Skin of body (tissue), 2 donors: ENCODE measurements around the gene IL6. TPM values are rescaled to one million over a fixed set of nuclear protein-coding genes. Genes with fewer than 3 reads are reported as not detected.

Source experiments
- DNase-seq: peaks from one replicate; lab custom pipeline; 2025; lab: John Stamatoyannopoulos, UW
- total RNA-seq: library from RNA; depleted of rRNA; stranded (reverse); fragments of >200 nt; gene quantifications from one replicate; pipeline ENCODE4 v1.2.3, GENCODE V29; 2014

IL6 gene
- total RNA-seq, 1 donor from 2014 or later: 0.30 TPM

- no peak for DNase-seq
These were observed 574 bp upstream of the IL6 start for GRCh38 chr7:22726345-22726906.

DNA sequence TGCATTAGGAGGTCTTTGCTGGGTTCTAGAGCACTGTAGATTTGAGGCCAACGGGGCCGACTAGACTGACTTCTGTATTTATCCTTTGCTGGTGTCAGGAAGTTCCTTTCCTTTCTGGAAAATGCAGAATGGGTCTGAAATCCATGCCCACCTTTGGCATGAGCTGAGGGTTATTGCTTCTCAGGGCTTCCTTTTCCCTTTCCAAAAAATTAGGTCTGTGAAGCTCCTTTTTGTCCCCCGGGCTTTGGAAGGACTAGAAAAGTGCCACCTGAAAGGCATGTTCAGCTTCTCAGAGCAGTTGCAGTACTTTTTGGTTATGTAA is 675 bp downstream of the IL6 start:
- DNase-seq: no peak

GRCh38 chr7:22728401-22729029 is 1.5 kb downstream of the IL6 start:
- DNase-seq: no peak

GRCh38 chr7:22729180-22729825 is 2.3 kb downstream of the IL6 start:
- DNase-seq: no peak

GRCh38 chr7:22730066-22730710 is 3.2 kb downstream of the IL6 start:
- DNase-seq: no peak

DNA sequence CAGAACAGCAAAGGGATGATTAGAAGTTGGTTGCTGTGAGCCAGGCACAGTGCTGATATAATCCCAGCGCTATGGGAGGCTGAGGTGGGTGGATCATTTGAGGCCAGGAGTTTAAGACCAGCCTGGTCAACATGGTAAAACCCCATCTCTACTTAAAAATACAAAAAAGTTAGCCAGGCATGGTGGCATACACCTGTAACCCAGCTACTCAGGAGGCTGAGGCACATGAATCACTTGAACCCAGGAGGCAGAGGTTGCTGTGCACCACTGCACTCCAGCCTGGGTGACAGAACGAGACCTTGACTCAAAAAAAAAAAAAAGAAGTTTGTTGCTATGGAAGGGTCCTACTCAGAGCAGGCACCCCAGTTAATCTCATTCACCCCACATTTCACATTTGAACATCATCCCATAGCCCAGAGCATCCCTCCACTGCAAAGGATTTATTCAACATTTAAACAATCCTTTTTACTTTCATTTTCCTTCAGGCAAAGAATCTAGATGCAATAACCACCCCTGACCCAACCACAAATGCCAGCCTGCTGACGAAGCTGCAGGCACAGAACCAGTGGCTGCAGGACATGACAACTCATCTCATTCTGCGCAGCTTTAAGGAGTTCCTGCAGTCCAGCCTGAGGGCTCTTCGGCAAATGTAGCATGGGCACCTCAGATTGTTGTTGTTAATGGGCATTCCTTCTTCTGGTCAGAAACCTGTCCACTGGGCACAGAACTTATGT is 4.1 kb downstream of the IL6 start:
- DNase-seq: no peak

- DNase-seq: no peak
These were observed 4.8 kb downstream of the IL6 start for GRCh38 chr7:22731766-22732165.

GRCh38 chr7:22732556-22733126 is 5.6 kb downstream of the IL6 start:
- no peak for DNase-seq

GRCh38 chr7:22733761-22734160 is 6.8 kb downstream of the IL6 start:
- DNase-seq: no peak

DNA sequence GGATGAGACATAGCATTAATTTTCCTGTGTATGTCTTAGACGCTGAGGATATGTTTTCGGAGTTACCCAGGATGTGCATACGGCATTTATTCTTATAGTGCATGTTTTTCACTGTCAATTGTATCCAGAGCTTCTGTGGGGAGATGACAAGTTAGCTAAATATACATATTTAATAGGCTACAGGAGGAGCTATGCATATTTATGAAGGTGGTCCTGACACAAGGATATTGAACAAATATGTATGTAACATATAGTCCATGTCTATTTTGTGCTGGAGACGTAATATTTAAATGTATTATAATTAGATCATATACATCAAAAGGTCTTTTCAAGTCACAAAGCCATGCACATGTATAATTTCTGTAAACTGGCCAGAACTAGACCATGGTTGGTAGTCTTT is 16.0 kb downstream of the IL6 start:
- DNase-seq: no peak

DNA sequence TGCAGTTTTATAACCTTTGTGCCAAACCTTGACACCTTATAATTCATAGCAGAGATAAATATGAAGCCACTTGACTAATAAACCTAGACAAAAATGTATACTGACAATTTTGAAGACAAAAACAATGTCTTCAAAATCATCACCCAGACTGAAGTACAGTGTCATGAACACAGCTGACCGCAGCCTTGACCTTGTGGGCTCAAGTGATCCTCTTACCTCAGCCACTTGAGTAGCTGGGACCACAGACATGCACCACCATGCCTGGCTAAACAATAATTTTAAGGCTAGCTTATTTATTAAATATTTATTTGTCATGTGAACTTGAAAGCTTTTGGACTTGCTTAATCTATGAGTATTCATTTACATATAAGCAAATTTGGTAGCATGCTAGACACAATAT is 24.3 kb downstream of the IL6 start:
- no peak for DNase-seq

DNA sequence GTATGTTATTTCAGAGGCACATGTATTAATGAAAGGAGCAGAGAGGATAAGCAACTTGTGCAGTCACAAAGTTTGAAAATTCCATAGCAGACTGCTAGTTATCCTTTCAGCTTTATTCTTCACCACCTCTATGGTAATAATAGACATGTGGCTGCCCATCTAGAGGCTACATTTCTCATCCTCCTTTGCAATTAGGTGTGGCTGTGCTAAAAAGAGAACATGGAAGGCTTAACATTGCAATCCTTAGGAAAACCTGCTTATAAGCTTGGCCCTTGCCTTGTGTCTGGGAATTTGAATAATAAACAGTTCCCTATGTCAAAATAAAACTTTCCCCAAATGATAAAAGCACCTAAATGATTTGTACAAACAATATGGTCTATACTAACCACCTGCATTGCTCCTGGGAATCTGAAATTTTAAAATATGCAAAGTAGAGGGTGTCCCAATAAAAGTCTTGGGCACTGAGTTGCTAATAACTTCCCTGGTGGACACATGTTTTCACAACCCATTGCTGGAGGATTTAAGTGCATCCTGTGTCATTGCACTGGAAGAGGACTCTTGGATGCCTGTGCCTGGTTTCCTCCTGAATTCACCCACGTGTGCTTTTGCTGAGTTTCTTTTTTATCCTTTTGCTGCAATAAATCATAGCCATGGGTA is 30.5 kb downstream of the IL6 start:
- no peak for DNase-seq

DNA sequence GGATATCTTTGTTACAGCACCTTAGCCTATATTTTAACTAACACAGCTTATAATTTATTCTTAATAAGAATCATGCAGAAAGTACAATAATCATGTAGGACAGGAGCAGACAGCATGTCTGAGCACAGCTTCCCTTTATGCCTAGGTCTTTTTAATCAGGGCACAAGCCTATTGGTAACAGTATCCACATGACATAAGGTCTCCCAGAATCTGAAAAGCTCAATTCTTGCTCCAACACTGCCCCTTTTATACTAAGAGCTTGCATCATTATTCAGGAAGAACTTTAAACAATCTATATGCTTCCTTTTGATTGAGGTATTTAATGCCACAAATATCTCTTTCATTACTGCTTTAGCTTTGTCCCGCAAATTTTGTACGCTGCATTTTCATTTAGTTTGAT is 31.6 kb downstream of the IL6 start:
- no peak for DNase-seq

DNA sequence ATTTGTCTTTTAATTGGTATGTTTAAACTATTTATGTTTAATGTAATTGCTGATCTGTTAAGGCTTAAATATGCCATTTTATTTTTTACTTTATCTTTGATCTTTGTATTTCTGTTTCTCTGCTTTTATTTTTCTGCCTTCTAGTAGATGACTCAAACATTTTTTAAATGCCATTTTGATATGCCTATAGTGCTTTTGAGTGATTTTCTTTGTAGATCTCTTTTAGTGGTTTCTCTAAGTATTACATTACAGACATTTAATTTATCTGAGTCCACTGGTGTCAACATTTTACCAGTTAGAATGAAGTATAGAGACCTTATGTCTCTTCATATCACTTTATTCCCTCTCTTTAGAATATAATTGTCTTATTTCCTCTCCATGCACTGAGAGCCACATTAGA is 32.7 kb downstream of the IL6 start:
- no peak for DNase-seq

DNA sequence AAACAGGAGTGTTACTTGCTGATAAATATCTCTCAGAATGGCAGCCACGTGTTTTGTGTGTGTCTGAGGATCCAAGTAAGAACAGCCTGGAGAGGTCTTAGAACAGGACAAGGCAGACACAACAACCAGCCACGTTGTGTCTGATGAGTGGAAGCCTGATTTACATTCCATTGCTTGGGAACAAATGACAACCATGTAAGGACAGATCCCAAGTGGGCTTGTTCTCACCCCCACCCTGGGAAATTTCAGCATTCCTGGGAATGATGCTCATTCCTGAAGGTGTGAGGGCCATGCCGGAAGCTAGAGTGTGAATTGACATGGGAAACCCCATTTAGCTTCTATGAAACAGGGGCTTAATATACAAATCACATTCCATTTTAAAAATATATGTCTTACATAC is 35.9 kb downstream of the IL6 start:
- no peak for DNase-seq

DNA sequence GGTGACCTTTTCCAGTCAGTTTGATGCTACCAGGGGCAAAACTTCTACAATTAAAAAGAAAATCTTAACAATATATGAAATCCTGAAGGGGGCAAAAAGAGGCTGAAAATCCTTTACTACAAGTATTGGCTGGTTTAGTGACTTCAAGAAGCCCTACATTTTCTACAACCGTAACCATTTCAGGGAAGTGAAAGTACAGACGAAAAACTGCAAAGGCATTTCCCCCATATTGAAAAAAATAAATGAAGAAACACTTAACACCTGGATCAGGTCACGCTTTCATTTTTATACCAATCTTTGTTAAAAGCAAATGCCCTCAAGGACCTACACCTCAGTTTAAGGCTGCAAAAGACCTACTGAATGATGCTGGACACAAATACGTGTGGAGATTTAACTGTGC is 38.6 kb downstream of the IL6 start:
- no peak for DNase-seq

DNA sequence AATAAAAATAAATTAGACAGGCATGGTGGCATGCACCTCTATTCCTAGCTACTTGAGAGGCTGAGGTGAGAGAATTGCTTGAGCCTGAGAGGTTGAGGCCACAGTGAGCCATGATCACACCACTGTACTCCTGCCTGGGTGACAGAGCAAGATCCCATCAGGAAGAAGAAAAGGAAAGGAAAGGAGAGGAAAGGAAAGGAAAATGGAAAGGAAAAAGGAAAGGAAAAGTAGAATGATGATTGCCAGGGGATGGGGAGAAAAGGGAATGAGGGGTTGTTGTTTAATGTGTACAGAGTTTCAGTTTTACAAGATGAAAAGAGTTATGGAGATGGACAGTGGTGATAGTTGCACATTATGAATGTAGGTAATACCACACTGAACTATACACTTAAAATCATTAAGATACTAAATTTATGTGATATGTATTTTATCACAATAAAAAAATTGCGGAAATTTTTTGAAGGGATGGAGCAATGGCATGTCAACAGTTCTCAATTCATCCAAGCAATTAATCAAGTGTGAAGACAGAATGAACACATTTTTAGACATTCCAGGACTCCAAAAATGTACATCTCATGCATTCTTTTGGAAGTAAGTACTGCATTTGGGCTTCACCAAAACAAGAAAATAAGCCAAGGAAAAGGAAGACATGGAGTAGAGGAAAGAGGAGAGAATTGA is 44.3 kb downstream of the IL6 start:
- no peak for DNase-seq

GRCh38 chr7:22771872-22772228 is 44.9 kb downstream of the IL6 start:
- DNase-seq: no peak

GRCh38 chr7:22772885-22773284 is 45.9 kb downstream of the IL6 start:
- no peak for DNase-seq

DNA sequence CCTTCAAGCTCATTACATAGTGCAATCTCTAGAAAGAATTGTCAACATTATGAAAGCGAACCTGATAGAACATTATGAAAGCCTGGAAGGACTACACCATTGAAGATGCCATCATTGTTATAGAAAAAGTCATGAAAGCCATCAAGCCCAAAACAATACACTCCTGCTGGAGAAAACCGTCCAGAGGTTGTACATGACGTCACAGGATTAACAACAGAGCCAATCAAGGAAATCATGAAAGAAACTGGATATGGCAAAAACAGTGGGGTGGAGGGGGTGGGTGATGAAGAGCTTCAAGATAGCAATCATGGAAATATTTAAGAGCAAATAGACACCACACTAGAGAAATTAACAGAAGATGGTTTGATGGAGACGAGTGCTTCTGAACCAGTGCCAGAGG is 50.0 kb downstream of the IL6 start:
- DNase-seq: no peak
